Neural cell (in vitro differentiated cells): ENCODE measurements around the gene FOXI3. TPM values are rescaled to one million over a fixed set of nuclear protein-coding genes. Genes with fewer than 3 reads are reported as not detected.

Source experiments
- H2AFZ ChIP-seq: fragments of 200-600, 300-800 bp; sonication (generic), shearing (Covaris generic); 2 replicates; pipeline ENCODE4 v1.6.0; 2014; ENCODE audit warnings: low read depth, mild to moderate bottlenecking, antibody characterized with exemption, low read length, moderate library complexity
- H3F3A ChIP-seq: fragments of 200-600 bp; shearing (Covaris generic); 2 replicates; pipeline ENCODE4 v1.6.1; 2016; ENCODE audit warnings: mild to moderate bottlenecking, moderate library complexity, mixed read lengths, antibody characterized with exemption, low read length; ENCODE audit not compliant: insufficient read depth, poor library complexity, severe bottlenecking
- H3K27ac ChIP-seq: fragments of 200-600, 300-800 bp; sonication (generic), shearing (Covaris generic); 2 replicates; pipeline ENCODE4 v1.5.1; 2014; ENCODE audit warnings: mild to moderate bottlenecking, low read length, moderate library complexity
- H3K27me3 ChIP-seq: fragments of 300-800, 200-600 bp; sonication (generic), shearing (Covaris generic); 2 replicates; pipeline ENCODE4 v1.6.0; 2014; ENCODE audit warnings: mild to moderate bottlenecking, low read depth, low read length, moderate library complexity; ENCODE audit not compliant: insufficient read depth
- H3K36me3 ChIP-seq: fragments of 300-800, 200-600 bp; sonication (generic), shearing (Covaris generic); 2 replicates; pipeline ENCODE4 v1.5.1; 2014; ENCODE audit warnings: mild to moderate bottlenecking, antibody characterized with exemption, low read length, moderate library complexity; ENCODE audit not compliant: insufficient read depth
- H3K4me2 ChIP-seq: fragments of 300-800, 200-600 bp; sonication (generic), shearing (Covaris generic); 2 replicates; pipeline ENCODE4 v1.6.0; 2014; ENCODE audit warnings: mild to moderate bottlenecking, low read length
- H3K4me3 ChIP-seq: fragments of 300-800, 200-600 bp; sonication (generic), shearing (Covaris generic); 2 replicates; pipeline ENCODE4 v1.5.1; 2014; ENCODE audit warnings: mild to moderate bottlenecking, low read length, moderate library complexity
- H3K79me2 ChIP-seq: fragments of 200-600 bp; shearing (Covaris generic); replicated peaks from 2 replicates; pipeline ENCODE4 v1.6.0; 2014; ENCODE audit warnings: mild to moderate bottlenecking, low read length, moderate library complexity; ENCODE audit not compliant: insufficient read depth
- H3K9ac ChIP-seq: fragments of 300-800, 200-600 bp; sonication (generic), shearing (Covaris generic); 2 replicates; pipeline ENCODE4 v1.6.1; 2016; ENCODE audit warnings: mild to moderate bottlenecking, low read length, mixed read lengths
- H3K9me2 ChIP-seq: fragments of 200-600 bp; shearing (Covaris generic); 2 replicates; pipeline ENCODE4 v1.6.1; 2016; ENCODE audit warnings: mild to moderate bottlenecking, low read length, mixed read lengths; ENCODE audit not compliant: insufficient read depth
- H3K9me3 ChIP-seq: fragments of 200-600, 300-800 bp; sonication (generic), shearing (Covaris generic); 2 replicates; pipeline ENCODE4 v1.6.1; 2016; ENCODE audit warnings: mild to moderate bottlenecking, mixed run types, low read length, moderate library complexity, mixed read lengths
- H4K20me1 ChIP-seq: fragments of 200-600 bp; shearing (Covaris generic); 2 replicates; pipeline ENCODE4 v1.6.1; 2016; ENCODE audit warnings: mild to moderate bottlenecking, mixed run types; ENCODE audit not compliant: insufficient read depth
- EP300 ChIP-seq: fragments of 450-650 bp; conservative IDR thresholded peaks from 2 replicates; pipeline ENCODE4 v1.6.1; 2014; ENCODE audit warnings: antibody characterized with exemption, mild to moderate bottlenecking, moderate library complexity; ENCODE audit not compliant: poor library complexity, severe bottlenecking
- EZH2 ChIP-seq: fragments of 200-600, 300-800 bp; shearing (Covaris generic), sonication (generic); IDR thresholded peaks from 2 replicates; pipeline ENCODE4 v1.6.1; 2014; ENCODE audit warnings: antibody characterized with exemption, low read length, borderline replicate concordance, mild to moderate bottlenecking; ENCODE audit not compliant: insufficient read depth, poor library complexity, severe bottlenecking
- MXI1 ChIP-seq: fragments of 450-650 bp; conservative IDR thresholded peaks from 2 replicates; pipeline ENCODE4 v1.6.1; 2014; ENCODE audit warnings: antibody characterized with exemption, mild to moderate bottlenecking; ENCODE audit not compliant: poor library complexity, severe bottlenecking
- POLR2AphosphoS5 ChIP-seq: IDR thresholded peaks from 2 replicates; pipeline ENCODE4 v1.6.1; 2012
- RAD21 ChIP-seq: fragments of 450-650 bp; conservative IDR thresholded peaks from 2 replicates; pipeline ENCODE4 v1.6.1; 2014; ENCODE audit warnings: antibody characterized with exemption, mild to moderate bottlenecking, moderate library complexity
- SMC3 ChIP-seq: fragments of 450-650 bp; conservative IDR thresholded peaks from 2 replicates; pipeline ENCODE4 v1.6.1; 2014; ENCODE audit warnings: antibody characterized with exemption, mild to moderate bottlenecking, moderate library complexity; ENCODE audit not compliant: poor library complexity
- TAF1 ChIP-seq: IDR thresholded peaks from 2 replicates; pipeline ENCODE4 v1.6.1; 2012; ENCODE audit warnings: low read depth
- polyA plus RNA-seq: library from polyadenylated mRNA; depleted of rRNA; stranded (reverse); fragments of >200 nt; gene quantifications from 2 replicates; pipeline ENCODE4 v1.2.3, GENCODE V29; 2014
- TF ChIP-seq, protein P1 (sequence below): IDR thresholded peaks from 2 replicates; pipeline ENCODE4 v1.6.1; 2012; ENCODE audit warnings: borderline replicate concordance
- TF ChIP-seq, protein P2 (sequence below): fragments of 450-650 bp; IDR thresholded peaks from 2 replicates; pipeline ENCODE4 v1.5.1; 2014; ENCODE audit warnings: antibody characterized with exemption, mild to moderate bottlenecking, moderate library complexity; ENCODE audit not compliant: poor library complexity, severe bottlenecking

The FOXI3 gene
- polyA plus RNA-seq, 1 donor from 2014 or later, result not detected

DNA sequence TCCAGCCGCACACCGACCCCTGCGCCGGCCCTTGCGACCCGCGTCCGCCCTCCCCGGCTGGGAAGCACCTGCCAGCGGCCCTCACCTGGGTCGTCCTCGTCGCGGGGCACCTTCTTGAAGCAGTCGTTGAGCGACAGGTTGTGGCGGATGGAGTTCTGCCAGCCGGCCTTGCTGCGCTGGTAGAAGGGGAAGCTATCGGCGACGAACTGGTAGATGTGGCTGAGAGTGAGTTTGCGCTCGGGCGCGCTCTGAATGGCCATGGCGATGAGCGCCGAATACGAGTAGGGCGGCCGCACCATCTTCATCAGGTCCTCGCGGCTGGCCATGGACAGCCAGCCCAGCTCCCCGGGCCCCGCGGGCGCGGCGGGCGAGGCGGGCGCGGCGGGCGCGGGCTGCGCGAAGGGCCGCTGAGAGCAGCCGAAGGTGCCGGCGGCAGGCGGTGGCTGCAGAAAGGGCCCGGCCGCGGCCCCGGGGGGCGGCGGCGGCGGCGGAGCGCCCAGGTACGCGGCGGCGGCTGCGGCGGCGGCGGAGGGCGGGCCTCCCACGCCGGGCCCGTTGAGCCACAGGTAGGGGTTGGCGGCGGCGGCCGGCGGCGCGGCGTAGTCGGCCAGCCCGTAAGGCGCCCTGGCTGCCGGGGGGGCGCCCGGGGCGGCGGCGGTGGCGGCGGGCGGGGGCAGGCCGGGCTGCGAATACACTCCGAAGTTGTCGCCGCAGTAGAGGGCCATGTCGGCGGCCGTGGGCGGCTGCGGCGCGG is 505 bp downstream of the FOXI3 start:
- Histone ChIP-seq H4K20me1 (no peaks in the 10 kb centered on the region), H2AFZ (no peak overlapping the region), H3K27me3 (peaks cover 51% of the 10 kb centered on the region), H3F3A (peaks cover 3% of the 10 kb centered on the region), H3K27ac (no peak overlapping the region), H3K79me2 (no peaks in the 10 kb centered on the region), H3K4me3 (peak overlapping the region; percentile 60), H3K36me3 (no peaks in the 10 kb centered on the region), H3K4me2 (no peak overlapping the region), H3K9ac (no peak overlapping the region), H3K9me3 (no peaks in the 10 kb centered on the region), H3K9me2 (no peaks in the 10 kb centered on the region)
- TF ChIP-seq TAF1 (no peak), RAD21 (no peak), EP300 (no peak), SMC3 (no peak), EZH2 (peak; percentile 62), POLR2AphosphoS5 (peak; percentile 24)
- TF ChIP-seq, protein P1, sequence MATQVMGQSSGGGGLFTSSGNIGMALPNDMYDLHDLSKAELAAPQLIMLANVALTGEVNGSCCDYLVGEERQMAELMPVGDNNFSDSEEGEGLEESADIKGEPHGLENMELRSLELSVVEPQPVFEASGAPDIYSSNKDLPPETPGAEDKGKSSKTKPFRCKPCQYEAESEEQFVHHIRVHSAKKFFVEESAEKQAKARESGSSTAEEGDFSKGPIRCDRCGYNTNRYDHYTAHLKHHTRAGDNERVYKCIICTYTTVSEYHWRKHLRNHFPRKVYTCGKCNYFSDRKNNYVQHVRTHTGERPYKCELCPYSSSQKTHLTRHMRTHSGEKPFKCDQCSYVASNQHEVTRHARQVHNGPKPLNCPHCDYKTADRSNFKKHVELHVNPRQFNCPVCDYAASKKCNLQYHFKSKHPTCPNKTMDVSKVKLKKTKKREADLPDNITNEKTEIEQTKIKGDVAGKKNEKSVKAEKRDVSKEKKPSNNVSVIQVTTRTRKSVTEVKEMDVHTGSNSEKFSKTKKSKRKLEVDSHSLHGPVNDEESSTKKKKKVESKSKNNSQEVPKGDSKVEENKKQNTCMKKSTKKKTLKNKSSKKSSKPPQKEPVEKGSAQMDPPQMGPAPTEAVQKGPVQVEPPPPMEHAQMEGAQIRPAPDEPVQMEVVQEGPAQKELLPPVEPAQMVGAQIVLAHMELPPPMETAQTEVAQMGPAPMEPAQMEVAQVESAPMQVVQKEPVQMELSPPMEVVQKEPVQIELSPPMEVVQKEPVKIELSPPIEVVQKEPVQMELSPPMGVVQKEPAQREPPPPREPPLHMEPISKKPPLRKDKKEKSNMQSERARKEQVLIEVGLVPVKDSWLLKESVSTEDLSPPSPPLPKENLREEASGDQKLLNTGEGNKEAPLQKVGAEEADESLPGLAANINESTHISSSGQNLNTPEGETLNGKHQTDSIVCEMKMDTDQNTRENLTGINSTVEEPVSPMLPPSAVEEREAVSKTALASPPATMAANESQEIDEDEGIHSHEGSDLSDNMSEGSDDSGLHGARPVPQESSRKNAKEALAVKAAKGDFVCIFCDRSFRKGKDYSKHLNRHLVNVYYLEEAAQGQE, result no peak
- TF ChIP-seq, protein P2, sequence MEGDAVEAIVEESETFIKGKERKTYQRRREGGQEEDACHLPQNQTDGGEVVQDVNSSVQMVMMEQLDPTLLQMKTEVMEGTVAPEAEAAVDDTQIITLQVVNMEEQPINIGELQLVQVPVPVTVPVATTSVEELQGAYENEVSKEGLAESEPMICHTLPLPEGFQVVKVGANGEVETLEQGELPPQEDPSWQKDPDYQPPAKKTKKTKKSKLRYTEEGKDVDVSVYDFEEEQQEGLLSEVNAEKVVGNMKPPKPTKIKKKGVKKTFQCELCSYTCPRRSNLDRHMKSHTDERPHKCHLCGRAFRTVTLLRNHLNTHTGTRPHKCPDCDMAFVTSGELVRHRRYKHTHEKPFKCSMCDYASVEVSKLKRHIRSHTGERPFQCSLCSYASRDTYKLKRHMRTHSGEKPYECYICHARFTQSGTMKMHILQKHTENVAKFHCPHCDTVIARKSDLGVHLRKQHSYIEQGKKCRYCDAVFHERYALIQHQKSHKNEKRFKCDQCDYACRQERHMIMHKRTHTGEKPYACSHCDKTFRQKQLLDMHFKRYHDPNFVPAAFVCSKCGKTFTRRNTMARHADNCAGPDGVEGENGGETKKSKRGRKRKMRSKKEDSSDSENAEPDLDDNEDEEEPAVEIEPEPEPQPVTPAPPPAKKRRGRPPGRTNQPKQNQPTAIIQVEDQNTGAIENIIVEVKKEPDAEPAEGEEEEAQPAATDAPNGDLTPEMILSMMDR, result no peak

DNA sequence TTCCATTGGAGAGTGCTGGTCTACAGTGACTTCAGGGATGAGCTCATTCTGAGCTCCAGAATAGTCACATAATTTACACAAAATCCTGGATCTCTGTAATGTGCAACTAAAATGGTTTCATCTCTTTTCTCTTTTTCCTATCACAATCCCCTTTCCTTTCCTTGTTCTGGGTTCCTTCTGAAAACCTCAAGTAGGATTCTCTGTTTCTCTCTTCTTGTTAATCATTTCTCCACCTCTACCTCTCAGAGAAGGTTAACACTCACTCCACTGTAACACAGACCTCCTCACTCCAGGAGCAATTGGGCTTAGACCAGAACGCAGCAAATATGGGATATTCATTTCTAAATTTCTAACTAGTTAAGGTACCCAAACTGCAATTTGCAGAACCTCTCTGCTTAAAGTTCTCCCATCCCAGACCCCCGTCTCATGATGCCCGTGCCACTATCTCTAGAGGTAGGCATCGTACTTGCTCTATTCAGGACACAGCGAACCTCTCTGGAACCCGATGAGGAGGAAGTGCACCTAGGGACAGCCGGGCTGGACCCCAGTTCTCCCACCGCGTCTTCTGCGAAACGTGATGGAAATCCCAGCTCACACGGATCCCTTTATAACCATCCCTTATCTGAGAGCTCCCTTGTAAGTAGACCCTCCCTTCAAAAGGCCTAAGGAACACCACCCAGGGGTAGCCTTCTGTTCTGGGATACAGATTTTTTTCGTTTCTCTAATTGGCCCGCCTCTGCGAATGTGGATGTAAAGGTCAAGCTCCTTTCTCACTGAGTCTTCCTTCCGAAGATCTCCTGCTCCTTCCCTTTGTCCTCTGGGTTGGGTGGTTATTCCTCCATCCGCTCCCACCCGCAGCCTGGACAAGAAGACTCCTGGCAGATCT is 1.3 kb downstream of the FOXI3 start:
- peaks cover 3% of the 10 kb centered on the region for H3F3A ChIP-seq
- H4K20me1 ChIP-seq, result no peaks in the 10 kb centered on the region
- H3K9me2 ChIP-seq, result no peaks in the 10 kb centered on the region
- no peaks in the 10 kb centered on the region for H3K9me3 ChIP-seq
- H2AFZ ChIP-seq, result no peak overlapping the region
- H3K79me2 ChIP-seq, result no peaks in the 10 kb centered on the region
- no peak overlapping the region for H3K4me2 ChIP-seq
- H3K27ac ChIP-seq, result no peak overlapping the region
- H3K4me3 ChIP-seq, result peak overlapping the region; percentile 60
- H3K27me3 ChIP-seq, result peaks cover 51% of the 10 kb centered on the region
- TF ChIP-seq RAD21 (no peak), MXI1 (no peak), EP300 (no peak), POLR2AphosphoS5 (no peak), SMC3 (no peak), EZH2 (no peak), TAF1 (no peak)
- TF ChIP-seq, protein P2, result no peak
- TF ChIP-seq, protein P1, result no peak
- H3K9ac ChIP-seq, result no peak overlapping the region
- no peaks in the 10 kb centered on the region for H3K36me3 ChIP-seq
